MCF 10A (cell line): Measurements from ENCODE around the gene SLC38A5. TPM values are rescaled to one million over a fixed set of nuclear protein-coding genes. Genes with fewer than 3 reads are reported as not detected.
"Not testable (repeated sequence)": the region's sequence is repeated elsewhere in the genome, so short reads cannot be mapped to it uniquely, and the experiment has no call there.

Experiments
- Bru-seq: library from RNA; stranded (reverse); fragments of 400-500 nt; gene quantifications from one replicate; lab custom pipeline; 2021; lab: Mats Ljungman, UMichigan
- BruChase-seq, 2 experiments: library from RNA; stranded (reverse); fragments of 400-500 nt; gene quantifications; one replicate each; lab custom pipeline; 2021; lab: Mats Ljungman, UMichigan
- BruUV-seq: library from RNA; stranded (reverse); fragments of 400-500 nt; replicated peaks from 2 replicates; lab custom pipeline; 2021; lab: Mats Ljungman, UMichigan
- CTCF ChIA-PET: fragments of 300-600 bp; sonication (Branson Sonifier 250); formaldehyde crosslinking; extraction: SDS; loops from one replicate; lab custom pipeline; 2021; ENCODE audit warnings: antibody characterized with exemption, inconsistent platforms; lab: Yijun Ruan, JAX
- POLR2A ChIA-PET: fragments of 300-600, 350-650 bp; sonication (Branson Sonifier 250); formaldehyde crosslinking; extraction: SDS; loops from one replicate; lab custom pipeline; 2020; ENCODE audit warnings: antibody characterized with exemption, inconsistent platforms; lab: Yijun Ruan, JAX
- DNase-seq: peaks from one replicate; pipeline ENCODE4 v3.0.0-alpha.2; 2018; ENCODE audit not compliant: unreplicated experiment
- H3K27ac Mint-ChIP-seq: one replicate; pipeline ENCODE4 v1.8.0; 2022; ENCODE audit warnings: mild to moderate bottlenecking, low read depth, mixed read lengths; ENCODE audit not compliant: unreplicated experiment
- H3K27me3 Mint-ChIP-seq: one replicate; pipeline ENCODE4 v1.8.0; 2022; ENCODE audit warnings: mixed read lengths; ENCODE audit not compliant: insufficient read depth, unreplicated experiment
- H3K36me3 Mint-ChIP-seq: one replicate; pipeline ENCODE4 v1.8.0; 2022; ENCODE audit warnings: mild to moderate bottlenecking, moderate library complexity, mixed read lengths; ENCODE audit not compliant: insufficient read depth, unreplicated experiment
- H3K4me1 Mint-ChIP-seq: one replicate; pipeline ENCODE4 v1.8.0; 2022; ENCODE audit warnings: mixed read lengths; ENCODE audit not compliant: insufficient read depth, unreplicated experiment
- H3K4me3 Mint-ChIP-seq: one replicate; pipeline ENCODE4 v1.8.0; 2022; ENCODE audit warnings: mild to moderate bottlenecking, moderate library complexity, mixed read lengths; ENCODE audit not compliant: unreplicated experiment
- H3K9me3 Mint-ChIP-seq: one replicate; pipeline ENCODE4 v1.8.0; 2022; ENCODE audit warnings: mixed read lengths; ENCODE audit not compliant: unreplicated experiment
- CTCF ChIP-seq: fragments of 200-600 bp; IDR thresholded peaks from one replicate; pipeline ENCODE4 v1.8.0; 2022; ENCODE audit warnings: antibody characterized with exemption, mild to moderate bottlenecking; ENCODE audit not compliant: unreplicated experiment
- intact Hi-C: fragments of 100-400 bp; cut with micrococcal nuclease; formaldehyde crosslinking; loops from 2 replicates; pipeline ENCODE4 v1.14.1; 2022
- long read RNA-seq: library from polyadenylated mRNA; stranded (forward); transcript quantifications from one replicate; pipeline ENCODE4 v2.0.0, GENCODE V29; 2022
- total RNA-seq: library from RNA; stranded (reverse); gene quantifications from 2 replicates; pipeline ENCODE4 v1.2.3, GENCODE V29; 2022

The SLC38A5 gene
- total RNA-seq (1.4 and 2.6 TPM in 2 replicates), Bru-seq, nascent RNA (percentile 19 among the genes with signal in this experiment), BruChase-seq, experiment 1, labeled RNA remaining after a 6-hour chase (percentile 32 among the genes with signal in this experiment), BruChase-seq, experiment 2, labeled RNA remaining after a 2-hour chase (percentile 34 among the genes with signal in this experiment)
- long read RNA-seq, result 0 reads

DNA sequence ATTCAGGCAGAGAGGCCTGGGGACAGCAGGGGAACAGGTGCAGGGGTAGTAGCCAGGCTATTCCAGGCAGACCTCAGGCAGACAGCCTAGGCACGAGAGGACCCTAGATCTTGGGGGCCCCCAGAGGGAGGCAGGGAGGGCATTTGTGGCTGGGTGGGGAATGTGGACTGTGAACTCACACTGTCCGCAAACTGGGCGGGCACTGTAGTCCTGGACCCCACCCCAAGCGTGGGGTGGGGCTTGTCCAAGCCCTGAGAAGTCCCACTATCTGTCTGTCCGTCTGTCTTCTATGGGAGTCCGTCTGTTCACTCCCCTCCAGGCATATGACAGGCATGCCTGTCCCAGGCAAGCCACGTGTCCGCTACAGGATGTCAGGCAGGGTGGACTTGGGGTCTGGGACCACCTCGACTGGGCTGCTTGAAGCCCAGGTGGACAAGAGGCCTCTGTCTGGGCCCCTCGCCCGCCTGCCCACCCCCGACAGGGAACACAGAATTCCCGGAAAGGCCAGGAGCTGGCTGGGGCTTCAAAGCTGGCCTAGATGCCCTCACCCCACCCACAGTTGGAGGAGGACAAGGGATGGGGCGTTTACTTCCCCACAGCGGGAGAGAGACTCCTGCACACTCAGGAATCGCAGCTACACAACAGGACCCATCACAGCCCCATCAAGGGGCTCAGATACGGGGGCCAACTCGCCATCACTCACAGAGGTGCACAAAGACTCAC is at the start of gene SLC38A5:
SLC38A5 (minus strand) TSS at position 151 of the 723 bp plus-strand sequence. CDS start 2,336 bp downstream, outside the sequence.
- no peak for DNase-seq
- H3K36me3 Mint-ChIP-seq, result peaks cover 12% of the 10 kb centered on the region
- CTCF ChIA-PET, result interaction anchor here (0.7 kb wide), 2 partner anchors 63 to 387 kb away, joined by 3 read pairs; no protein-coding TSS in a partner anchor
- no peak for TF ChIP-seq CTCF
- no peak within 1 kb of the TSS for H3K27ac Mint-ChIP-seq
- H3K9me3 Mint-ChIP-seq, result peaks cover 14% of the 10 kb centered on the region
- no peaks in the 10 kb centered on the region for H3K27me3 Mint-ChIP-seq
- intact Hi-C loops, result no loop called here
- peaks cover 6% of the 10 kb centered on the region for H3K4me1 Mint-ChIP-seq
- POLR2A ChIA-PET, result no interaction called here
- BruUV-seq, result no TSS peak
- no peak within 1 kb of the TSS for H3K4me3 Mint-ChIP-seq

DNA sequence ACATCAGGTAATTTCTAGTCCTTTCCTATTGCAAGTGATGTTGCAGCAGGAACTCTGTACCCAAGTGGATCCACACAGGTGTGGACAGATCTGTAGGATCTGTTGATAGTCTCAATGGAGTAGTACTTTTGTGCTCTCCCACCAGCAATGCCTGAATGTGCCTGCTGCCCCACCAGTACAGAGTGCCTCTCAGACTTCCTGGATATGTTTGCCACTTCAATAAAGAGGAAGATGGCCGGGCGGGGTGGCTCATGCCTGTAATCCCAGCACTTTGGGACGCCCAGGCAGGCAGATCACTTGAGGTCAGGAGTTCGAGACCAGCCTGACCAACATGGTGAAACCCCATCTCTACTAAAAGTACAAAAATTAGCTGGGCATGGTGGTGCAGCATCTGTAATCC is 49.4 kb upstream of the SLC38A5 start:
- intact Hi-C loops, H3K27me3 Mint-ChIP-seq, H3K4me3 Mint-ChIP-seq, BruUV-seq, DNase-seq, H3K27ac Mint-ChIP-seq, H3K9me3 Mint-ChIP-seq, H3K4me1 Mint-ChIP-seq, H3K36me3 Mint-ChIP-seq, CTCF ChIA-PET: not testable (repeated sequence)
- POLR2A ChIA-PET, result interaction anchor here (0.6 to 1.1 kb wide), 3 partner anchors 11 to 63 kb away, joined by 3 read pairs; no protein-coding TSS in a partner anchor

GRCh38 chrX:48516987-48517386 is 46.9 kb upstream of the SLC38A5 start:
- POLR2A ChIA-PET, result no interaction called here
- H3K9me3 Mint-ChIP-seq, result peaks cover 5% of the 10 kb centered on the region
- DNase-seq, result no peak
- TF ChIP-seq CTCF, result no peak
- no peaks in the 10 kb centered on the region for H3K27me3 Mint-ChIP-seq
- intact Hi-C loops, result no loop called here
- H3K36me3 Mint-ChIP-seq, result peaks cover 7% of the 10 kb centered on the region
- BruUV-seq, result no TSS peak
- H3K4me1 Mint-ChIP-seq, result no peaks in the 10 kb centered on the region
- H3K4me3 Mint-ChIP-seq, result no peak overlapping the region
- H3K27ac Mint-ChIP-seq, result no peak overlapping the region
- CTCF ChIA-PET, result no interaction called here

- intact Hi-C loops, result no loop called here
- no peak for DNase-seq
- no peaks in the 10 kb centered on the region for H3K27me3 Mint-ChIP-seq
- no TSS peak for BruUV-seq
- H3K4me3 Mint-ChIP-seq, result no peak overlapping the region
- peaks cover 7% of the 10 kb centered on the region for H3K36me3 Mint-ChIP-seq
- peaks cover 3% of the 10 kb centered on the region for H3K4me1 Mint-ChIP-seq
- no peak overlapping the region for H3K27ac Mint-ChIP-seq
- POLR2A ChIA-PET, result no interaction called here
- CTCF ChIA-PET, result no interaction called here
- peaks cover 5% of the 10 kb centered on the region for H3K9me3 Mint-ChIP-seq
- no peak for TF ChIP-seq CTCF
Measured at GRCh38 chrX:48516285-48516684, 46.2 kb upstream of the SLC38A5 start.
